Measurements from ENCODE around the gene HMCN1. TPM values are rescaled to one million over a fixed set of nuclear protein-coding genes. Genes with fewer than 3 reads are reported as not detected.
"Not testable (repeated sequence)": the region's sequence is repeated elsewhere in the genome, so short reads cannot be mapped to it uniquely, and the experiment has no call there.

Gene HMCN1
- total and polyA plus RNA-seq, 4 donors, result 10.6 to 20.0 (median 16.8) TPM

GRCh38 chr1:185792040-185792439 is 57.8 kb downstream of the HMCN1 start:
- no peak overlapping the region for H3K27ac ChIP-seq (ENCODE audit: low read depth, low read length)
- no peaks in the 10 kb centered on the region for H3K9me3 ChIP-seq (ENCODE audit: control insufficient read depth, insufficient read depth, low read length)
- no peaks in the 10 kb centered on the region for H3K36me3 ChIP-seq (ENCODE audit: control insufficient read depth, insufficient read depth, low read length)
- no peak for DNase-seq (ENCODE audit: low read depth in 4 of 6, low spot score in 6 of 6)
- no peak overlapping the region for H3K4me3 ChIP-seq (ENCODE audit: low read depth, low read length)
- no CpG with 5 or more reads among the region's 1 CpG for WGBS (ENCODE audit: insufficient coverage)
- no peaks in the 10 kb centered on the region for H3K4me1 ChIP-seq (ENCODE audit: control insufficient read depth, insufficient read depth, low read length)
- H3K27me3 ChIP-seq (ENCODE audit: control insufficient read depth, insufficient read depth, low read length), result no peaks in the 10 kb centered on the region

GRCh38 chr1:185794495-185794894 is 60.3 kb downstream of the HMCN1 start:
- not testable (repeated sequence) for H3K4me1 ChIP-seq (ENCODE audit: control insufficient read depth, insufficient read depth, low read length); H3K27ac ChIP-seq (ENCODE audit: low read depth, low read length); H3K4me3 ChIP-seq (ENCODE audit: low read depth, low read length); H3K27me3 ChIP-seq (ENCODE audit: control insufficient read depth, insufficient read depth, low read length); H3K9me3 ChIP-seq (ENCODE audit: control insufficient read depth, insufficient read depth, low read length); DNase-seq (ENCODE audit: low read depth in 4 of 6, low spot score in 6 of 6); H3K36me3 ChIP-seq (ENCODE audit: control insufficient read depth, insufficient read depth, low read length)
- WGBS (ENCODE audit: insufficient coverage), result 100% methylated on average over 1 of the region's 2 CpGs

- no peak overlapping the region for H3K27ac ChIP-seq (ENCODE audit: low read depth, low read length)
- H3K4me3 ChIP-seq (ENCODE audit: low read depth, low read length), result no peak overlapping the region
- no peaks in the 10 kb centered on the region for H3K36me3 ChIP-seq (ENCODE audit: control insufficient read depth, insufficient read depth, low read length)
- no peaks in the 10 kb centered on the region for H3K4me1 ChIP-seq (ENCODE audit: control insufficient read depth, insufficient read depth, low read length)
- no peaks in the 10 kb centered on the region for H3K9me3 ChIP-seq (ENCODE audit: control insufficient read depth, insufficient read depth, low read length)
- WGBS (ENCODE audit: insufficient coverage), result no CpG with 5 or more reads among the region's 1 CpG
- H3K27me3 ChIP-seq (ENCODE audit: control insufficient read depth, insufficient read depth, low read length), result no peaks in the 10 kb centered on the region
- DNase-seq (ENCODE audit: low read depth in 4 of 6, low spot score in 6 of 6), result peak in 1 of 6 donors; percentile 18
Measured at GRCh38 chr1:185795181-185795580, 61.0 kb downstream of the HMCN1 start.

GRCh38 chr1:185798505-185798904 is 64.3 kb downstream of the HMCN1 start:
- H3K4me1 ChIP-seq (ENCODE audit: control insufficient read depth, insufficient read depth, low read length), result no peaks in the 10 kb centered on the region
- no peak for DNase-seq (ENCODE audit: low read depth in 4 of 6, low spot score in 6 of 6)
- no peak overlapping the region for H3K4me3 ChIP-seq (ENCODE audit: low read depth, low read length)

GRCh38 chr1:185803241-185803640 is 69.0 kb downstream of the HMCN1 start:
- Histone ChIP-seq H3K36me3 (ENCODE audit: control insufficient read depth, insufficient read depth, low read length) (no peaks in the 10 kb centered on the region), H3K27ac (ENCODE audit: low read depth, low read length) (no peak overlapping the region), H3K4me3 (ENCODE audit: low read depth, low read length) (no peak overlapping the region), H3K4me1 (ENCODE audit: control insufficient read depth, insufficient read depth, low read length) (no peaks in the 10 kb centered on the region), H3K9me3 (ENCODE audit: control insufficient read depth, insufficient read depth, low read length) (no peaks in the 10 kb centered on the region), H3K27me3 (ENCODE audit: control insufficient read depth, insufficient read depth, low read length) (no peaks in the 10 kb centered on the region)
- WGBS (ENCODE audit: insufficient coverage), result no CpG with 5 or more reads among the region's 1 CpG
- no peak for DNase-seq (ENCODE audit: low read depth in 4 of 6, low spot score in 6 of 6)

More at GRCh38 chr1:185798505-185798904, 64.3 kb downstream of the HMCN1 start:
- Histone ChIP-seq H3K27ac (ENCODE audit: low read depth, low read length) (no peak overlapping the region), H3K27me3 (ENCODE audit: control insufficient read depth, insufficient read depth, low read length) (no peaks in the 10 kb centered on the region), H3K36me3 (ENCODE audit: control insufficient read depth, insufficient read depth, low read length) (no peaks in the 10 kb centered on the region), H3K9me3 (ENCODE audit: control insufficient read depth, insufficient read depth, low read length) (no peaks in the 10 kb centered on the region)

- no peak for DNase-seq (ENCODE audit: low read depth in 4 of 6, low spot score in 6 of 6)
Measured at GRCh38 chr1:185804206-185804605, 70.0 kb downstream of the HMCN1 start.

GRCh38 chr1:185804608-185805007 is 70.4 kb downstream of the HMCN1 start:
- Histone ChIP-seq H3K4me1 (ENCODE audit: control insufficient read depth, insufficient read depth, low read length) (no peaks in the 10 kb centered on the region), H3K36me3 (ENCODE audit: control insufficient read depth, insufficient read depth, low read length) (no peaks in the 10 kb centered on the region), H3K27me3 (ENCODE audit: control insufficient read depth, insufficient read depth, low read length) (no peaks in the 10 kb centered on the region), H3K4me3 (ENCODE audit: low read depth, low read length) (no peak overlapping the region), H3K27ac (ENCODE audit: low read depth, low read length) (no peak overlapping the region), H3K9me3 (ENCODE audit: control insufficient read depth, insufficient read depth, low read length) (no peaks in the 10 kb centered on the region)
- DNase-seq (ENCODE audit: low read depth in 4 of 6, low spot score in 6 of 6), result no peak
- no CpG with 5 or more reads among the region's 3 CpGs for WGBS (ENCODE audit: insufficient coverage)

More at GRCh38 chr1:185804206-185804605, 70.0 kb downstream of the HMCN1 start:
- no peaks in the 10 kb centered on the region for H3K27me3 ChIP-seq (ENCODE audit: control insufficient read depth, insufficient read depth, low read length)
- H3K36me3 ChIP-seq (ENCODE audit: control insufficient read depth, insufficient read depth, low read length), result no peaks in the 10 kb centered on the region
- H3K4me1 ChIP-seq (ENCODE audit: control insufficient read depth, insufficient read depth, low read length), result no peaks in the 10 kb centered on the region
- H3K27ac ChIP-seq (ENCODE audit: low read depth, low read length), result no peak overlapping the region
- H3K4me3 ChIP-seq (ENCODE audit: low read depth, low read length), result no peak overlapping the region
- no peaks in the 10 kb centered on the region for H3K9me3 ChIP-seq (ENCODE audit: control insufficient read depth, insufficient read depth, low read length)

- Histone ChIP-seq H3K27me3 (ENCODE audit: control insufficient read depth, insufficient read depth, low read length) (no peaks in the 10 kb centered on the region), H3K9me3 (ENCODE audit: control insufficient read depth, insufficient read depth, low read length) (no peaks in the 10 kb centered on the region), H3K4me3 (ENCODE audit: low read depth, low read length) (no peak overlapping the region), H3K36me3 (ENCODE audit: control insufficient read depth, insufficient read depth, low read length) (no peaks in the 10 kb centered on the region), H3K27ac (ENCODE audit: low read depth, low read length) (no peak overlapping the region), H3K4me1 (ENCODE audit: control insufficient read depth, insufficient read depth, low read length) (no peaks in the 10 kb centered on the region)
- no peak for DNase-seq (ENCODE audit: low read depth in 4 of 6, low spot score in 6 of 6)
Measured at GRCh38 chr1:185807275-185807674, 73.1 kb downstream of the HMCN1 start.

GRCh38 chr1:185808631-185809030 is 74.4 kb downstream of the HMCN1 start:
- Histone ChIP-seq H3K27ac (ENCODE audit: low read depth, low read length) (no peak overlapping the region), H3K4me3 (ENCODE audit: low read depth, low read length) (no peak overlapping the region), H3K4me1 (ENCODE audit: control insufficient read depth, insufficient read depth, low read length) (no peaks in the 10 kb centered on the region), H3K27me3 (ENCODE audit: control insufficient read depth, insufficient read depth, low read length) (no peaks in the 10 kb centered on the region), H3K36me3 (ENCODE audit: control insufficient read depth, insufficient read depth, low read length) (no peaks in the 10 kb centered on the region), H3K9me3 (ENCODE audit: control insufficient read depth, insufficient read depth, low read length) (no peaks in the 10 kb centered on the region)
- DNase-seq (ENCODE audit: low read depth in 4 of 6, low spot score in 6 of 6), result no peak
- no CpG with 5 or more reads among the region's 1 CpG for whole genome bisulfite sequencing (ENCODE audit: insufficient coverage)

GRCh38 chr1:185811073-185811709 is 77.0 kb downstream of the HMCN1 start:
- Histone ChIP-seq H3K27ac (ENCODE audit: low read depth, low read length) (no peak overlapping the region), H3K36me3 (ENCODE audit: control insufficient read depth, insufficient read depth, low read length) (no peaks in the 10 kb centered on the region), H3K9me3 (ENCODE audit: control insufficient read depth, insufficient read depth, low read length) (no peaks in the 10 kb centered on the region), H3K4me3 (ENCODE audit: low read depth, low read length) (no peak overlapping the region), H3K4me1 (ENCODE audit: control insufficient read depth, insufficient read depth, low read length) (no peaks in the 10 kb centered on the region), H3K27me3 (ENCODE audit: control insufficient read depth, insufficient read depth, low read length) (no peaks in the 10 kb centered on the region)
- no peak for DNase-seq (ENCODE audit: low read depth in 4 of 6, low spot score in 6 of 6)
- WGBS (ENCODE audit: insufficient coverage), result 86% methylated on average over 1 of the region's 3 CpGs

Data from spinal cord (tissue), 10 donors.